WI38 (cell line): ENCODE measurements around the gene EHF.
"Not testable (repeated sequence)": the region's sequence is repeated elsewhere in the genome, so short reads cannot be mapped to it uniquely, and the experiment has no call there.

ENCODE experiments used
- H3K4me3 ChIP-seq: 2 replicates; pipeline ENCODE4 v1.5.1; 2011; ENCODE audit warnings: low read depth, mild to moderate bottlenecking, control low read depth, low read length
- TF ChIP-seq, protein P1 (sequence below): IDR thresholded peaks from 2 replicates; pipeline ENCODE4 v1.5.1; 2012; ENCODE audit warnings: low read depth, mild to moderate bottlenecking, control low read depth, low read length

Gene EHF

DNA sequence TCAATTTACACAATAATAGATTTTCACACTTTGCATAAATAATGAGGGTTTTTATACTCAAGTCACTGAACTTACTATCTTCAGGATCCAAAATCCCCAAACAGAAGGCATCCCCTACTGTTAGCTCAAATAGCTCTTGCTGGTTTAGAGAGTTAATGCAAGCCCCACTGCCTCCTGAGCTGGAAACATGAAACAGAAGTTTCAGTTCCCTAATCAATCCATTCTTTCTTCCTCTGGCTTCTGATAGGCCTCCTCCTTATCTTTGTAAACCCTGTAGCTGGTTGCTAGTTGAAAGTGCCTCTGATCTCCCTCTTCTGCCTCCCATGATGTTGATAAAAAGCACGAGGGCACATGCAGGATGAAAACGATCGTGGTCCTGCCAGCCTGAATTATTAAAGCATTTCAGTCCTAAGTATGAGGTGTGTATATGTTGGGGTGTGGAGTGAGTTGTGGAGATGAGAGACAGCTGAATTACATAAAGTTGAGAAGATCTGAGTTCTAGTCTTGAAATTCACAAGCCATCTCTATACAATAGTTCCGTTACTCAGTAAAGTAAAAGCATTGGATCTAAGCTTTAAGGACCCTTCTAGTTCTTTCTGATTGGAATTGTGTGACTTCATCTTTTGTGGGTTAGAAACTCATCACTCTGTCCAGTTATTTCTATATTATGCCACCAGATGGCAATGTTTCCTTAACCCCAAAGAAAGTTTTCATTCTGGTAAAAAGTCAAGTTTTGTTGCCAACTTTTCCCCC lies 35.0 kb upstream of the EHF start:
- TF ChIP-seq, protein P1, sequence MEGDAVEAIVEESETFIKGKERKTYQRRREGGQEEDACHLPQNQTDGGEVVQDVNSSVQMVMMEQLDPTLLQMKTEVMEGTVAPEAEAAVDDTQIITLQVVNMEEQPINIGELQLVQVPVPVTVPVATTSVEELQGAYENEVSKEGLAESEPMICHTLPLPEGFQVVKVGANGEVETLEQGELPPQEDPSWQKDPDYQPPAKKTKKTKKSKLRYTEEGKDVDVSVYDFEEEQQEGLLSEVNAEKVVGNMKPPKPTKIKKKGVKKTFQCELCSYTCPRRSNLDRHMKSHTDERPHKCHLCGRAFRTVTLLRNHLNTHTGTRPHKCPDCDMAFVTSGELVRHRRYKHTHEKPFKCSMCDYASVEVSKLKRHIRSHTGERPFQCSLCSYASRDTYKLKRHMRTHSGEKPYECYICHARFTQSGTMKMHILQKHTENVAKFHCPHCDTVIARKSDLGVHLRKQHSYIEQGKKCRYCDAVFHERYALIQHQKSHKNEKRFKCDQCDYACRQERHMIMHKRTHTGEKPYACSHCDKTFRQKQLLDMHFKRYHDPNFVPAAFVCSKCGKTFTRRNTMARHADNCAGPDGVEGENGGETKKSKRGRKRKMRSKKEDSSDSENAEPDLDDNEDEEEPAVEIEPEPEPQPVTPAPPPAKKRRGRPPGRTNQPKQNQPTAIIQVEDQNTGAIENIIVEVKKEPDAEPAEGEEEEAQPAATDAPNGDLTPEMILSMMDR = peak; percentile 6; the same call in 1 of the 2 replicates
- no peak overlapping the region for H3K4me3 ChIP-seq

DNA sequence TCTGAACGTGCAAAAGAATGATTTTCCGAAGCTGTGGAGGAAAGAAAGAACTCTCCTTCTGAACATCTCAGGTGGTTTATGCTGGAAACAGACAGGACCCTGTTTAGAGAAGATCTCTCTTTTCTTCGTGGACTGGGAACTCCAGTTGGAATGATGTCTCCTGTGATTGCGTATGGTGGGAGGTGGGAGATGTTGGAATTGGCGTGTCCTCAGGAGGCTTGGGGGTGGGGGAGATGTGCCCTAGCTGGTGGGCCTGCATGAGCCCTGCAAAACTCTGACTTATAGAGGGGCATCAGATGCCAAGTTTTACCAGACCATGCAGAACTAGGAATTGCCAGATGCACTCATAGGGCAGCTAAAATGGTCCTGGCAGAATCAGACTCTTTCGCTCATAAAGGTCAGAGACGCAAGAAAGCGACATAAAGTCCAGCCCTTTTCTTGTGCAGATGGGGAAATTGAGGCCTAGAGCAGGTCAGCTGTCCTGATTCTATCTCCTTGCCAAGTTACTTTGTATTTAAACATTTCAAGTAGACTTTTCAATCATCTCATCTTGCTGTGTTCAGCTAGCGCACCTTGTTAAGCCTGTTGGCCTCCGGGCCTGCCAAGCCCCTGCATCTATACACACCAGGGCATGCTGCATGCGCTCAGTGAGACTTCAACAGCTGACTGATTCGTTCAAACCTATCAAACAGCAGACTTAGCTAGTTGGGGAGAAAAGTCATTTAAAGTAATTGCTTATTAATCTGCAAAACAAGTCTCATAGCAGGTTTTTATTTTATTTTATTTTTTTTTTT lies 34.2 kb upstream of the EHF start:
- H3K4me3 ChIP-seq = no peak overlapping the region
- TF ChIP-seq, protein P1 = no peak

DNA sequence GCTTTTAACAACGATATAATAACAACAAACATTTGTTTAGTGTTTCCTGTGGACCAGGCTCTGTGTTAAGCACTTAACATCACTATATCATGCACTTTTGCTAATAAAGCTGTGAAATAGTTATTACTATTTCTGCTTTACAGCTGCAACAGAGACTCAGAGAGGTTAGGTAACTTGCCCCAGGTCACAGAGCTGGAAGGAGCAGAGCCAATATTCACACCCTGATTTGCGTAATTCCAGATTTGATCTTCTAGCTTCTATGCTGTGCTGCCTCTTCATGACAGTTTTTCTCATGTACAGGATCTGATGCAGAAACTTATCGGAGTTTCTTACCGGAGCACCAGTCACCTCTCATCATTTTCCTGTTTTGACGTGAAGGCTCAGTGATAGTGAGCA lies 33.6 kb upstream of the EHF start:
- TF ChIP-seq, protein P1 = no peak
- H3K4me3 ChIP-seq = no peak overlapping the region

DNA sequence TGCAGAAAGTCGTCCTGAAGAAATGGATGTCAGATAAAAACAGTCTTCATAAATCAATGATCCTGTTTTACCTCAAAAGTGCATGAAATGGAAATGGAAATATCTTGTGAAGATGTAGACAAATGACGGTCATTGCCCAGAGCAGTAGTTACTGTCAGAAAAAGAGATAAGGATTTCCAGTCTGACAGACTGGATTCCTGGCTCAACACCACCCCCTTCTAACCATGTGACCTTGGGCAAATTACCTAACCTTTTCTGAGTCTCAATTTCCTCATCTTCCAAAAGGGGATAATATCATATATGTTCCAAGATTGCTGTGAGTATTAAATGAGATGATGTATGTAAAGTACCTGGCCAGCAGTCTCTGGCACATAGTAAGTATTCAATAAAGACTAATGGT lies 32.9 kb upstream of the EHF start:
- TF ChIP-seq, protein P1 = no peak
- no peak overlapping the region for H3K4me3 ChIP-seq

DNA sequence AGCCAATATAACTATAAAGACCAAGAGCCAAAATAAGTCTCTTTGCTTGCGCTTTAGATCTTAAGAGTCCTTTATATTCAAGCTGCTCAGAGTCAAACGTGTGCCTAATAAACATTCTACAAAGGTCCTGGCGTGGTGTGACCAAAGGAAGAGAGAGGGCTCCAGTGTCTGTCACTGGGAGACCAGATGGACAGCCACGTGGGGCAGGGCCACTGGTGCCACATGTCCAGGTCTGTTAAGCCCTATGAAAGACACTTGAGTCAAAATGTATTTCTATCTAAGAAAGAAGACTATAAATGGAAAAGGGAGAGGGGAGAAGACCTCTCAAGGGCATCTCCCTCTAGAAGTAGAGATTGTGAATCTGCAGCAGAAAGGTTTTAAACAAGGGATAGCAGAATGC lies 32.2 kb upstream of the EHF start:
- H3K4me3 ChIP-seq = no peak overlapping the region
- TF ChIP-seq, protein P1 = no peak

DNA sequence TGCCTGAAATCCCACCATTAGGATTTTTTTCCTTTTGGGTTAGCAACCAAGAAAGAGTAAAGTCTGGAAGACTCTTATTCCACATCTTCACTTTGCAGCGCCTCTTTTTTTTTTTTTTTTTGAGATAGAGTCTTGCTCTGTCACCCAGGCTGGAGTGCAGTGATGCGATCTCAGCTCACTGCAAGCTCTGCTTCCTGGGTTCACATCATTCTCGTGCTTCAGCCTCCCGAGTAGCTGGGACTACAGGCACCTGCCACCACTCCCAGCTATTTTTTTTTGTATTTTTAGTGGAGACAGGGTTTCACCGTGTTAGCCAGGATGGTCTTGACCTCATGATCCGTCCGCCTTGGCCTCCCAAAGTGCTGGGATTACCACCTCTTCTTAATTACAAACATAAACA lies 31.7 kb upstream of the EHF start:
- H3K4me3 ChIP-seq = not testable (repeated sequence)

DNA sequence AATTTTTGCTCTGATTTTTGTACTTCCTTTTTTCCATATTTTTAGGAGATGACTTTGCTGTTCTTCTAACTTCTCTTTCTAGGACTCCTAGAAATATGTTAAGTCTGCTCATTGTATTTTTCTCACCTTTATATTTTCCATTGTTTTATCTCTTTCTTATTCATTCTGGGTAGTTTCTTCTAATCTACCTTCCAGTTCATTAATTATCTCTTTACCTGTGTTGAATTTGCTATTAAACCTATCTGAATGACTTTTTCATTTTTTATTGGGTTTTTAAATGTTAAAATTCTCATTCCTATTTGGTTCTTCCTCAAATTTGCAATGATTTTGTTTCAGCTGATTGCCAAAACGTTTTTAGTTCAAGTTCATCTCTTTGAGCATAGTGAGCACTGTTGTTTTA lies 27.8 kb upstream of the EHF start:
- TF ChIP-seq, protein P1 = no peak
- H3K4me3 ChIP-seq = no peak overlapping the region
